Esophagus squamous epithelium (tissue), 5 donors: ENCODE measurements around the gene ZNF221. TPM values are rescaled to one million over a fixed set of nuclear protein-coding genes. Genes with fewer than 3 reads are reported as not detected.

ENCODE experiments used
- DNase-seq: peaks from one replicate; lab custom pipeline; 2025; lab: John Stamatoyannopoulos, UW
- H3K27ac ChIP-seq, 4 donors: fragments of 200-600 bp; sonication (generic); one replicate each; pipeline ENCODE4 v1.5.1; 2016 to 2019; ENCODE audit warnings: mild to moderate bottlenecking in 1 of 4
- H3K27me3 ChIP-seq, 4 donors: fragments of 200-600 bp; sonication (generic); 1 replicate in 3 of 4; 2 replicates in 1 of 4; pipeline versions ENCODE4 v1.5.1 to v1.6.0; 2017 to 2021; ENCODE audit warnings: antibody characterized with exemption in 1 of 4
- H3K36me3 ChIP-seq, 3 donors: fragments of 200-600 bp; sonication (generic); one replicate each; pipeline ENCODE4 v1.5.1; 2016 to 2019
- H3K4me1 ChIP-seq, 3 donors: fragments of 200-600 bp; sonication (generic); one replicate each; pipeline ENCODE4 v1.5.1; 2017 to 2019
- H3K4me3 ChIP-seq, 4 donors: fragments of 200-600 bp; sonication (generic); 1 replicate in 3 of 4; 2 replicates in 1 of 4; pipeline ENCODE4 v1.5.1; 2016 to 2019; ENCODE audit warnings: mild to moderate bottlenecking in 2 of 4, moderate library complexity in 1 of 4
- H3K9me3 ChIP-seq, 3 donors: fragments of 200-600 bp; sonication (generic); one replicate each; pipeline ENCODE4 v1.5.1; 2016 to 2019
- CTCF ChIP-seq, 6 experiments: fragments of 450-650 bp in 4 of 6; fragments of 200-600 bp in 2 of 6; sonication (generic) in 2 of 6; IDR thresholded peaks; one replicate each; pipeline ENCODE4 v1.5.1; 2016 to 2019; ENCODE audit warnings: antibody characterized with exemption in 6 of 6, mild to moderate bottlenecking in 4 of 6, moderate library complexity in 4 of 6
- POLR2A ChIP-seq, 4 donors: fragments of 450-650 bp; IDR thresholded peaks; one replicate each; pipeline ENCODE4 v1.6.1; 2017; ENCODE audit warnings: antibody characterized with exemption in 4 of 4, mild to moderate bottlenecking in 4 of 4, moderate library complexity in 3 of 4
- WGBS, 2 donors: methylation state at CpG; one replicate each; pipeline ENCODE4 v1.1.5; 2018; 5-methylcytosine and 5-hydroxymethylcytosine counted together
- intact Hi-C: fragments of 100-400 bp; cut with DNase I; formaldehyde crosslinking; loops from one replicate; pipeline ENCODE4 v1.15.0; 2022
- total RNA-seq, 4 donors: library from RNA; depleted of rRNA; stranded (reverse); fragments of >200 nt; gene quantifications; one replicate each; pipeline ENCODE4 v1.1.0, GENCODE V29; 2016
- donor health status: DM: yes; HTN: yes; CAD: no.

ZNF221 gene
- total RNA-seq, 4 donors from 2014 or later = 1.4 to 12.9 (median 2.2) TPM

- TF ChIP-seq POLR2A (IDR thresholded peaks at IDR 0.05) (no peak), CTCF (IDR thresholded peaks at IDR 0.05) (no peak)
- H3K27me3 ChIP-seq = no peaks in the 10 kb centered on the region
- H3K27ac ChIP-seq = no peak overlapping the region
- DNase-seq = no peak
- no peak overlapping the region for H3K4me3 ChIP-seq
- H3K9me3 ChIP-seq = peaks cover 0 to 95% (median 53%) of the 10 kb centered on the region in 3 donors
- H3K4me1 ChIP-seq = no peaks in the 10 kb centered on the region
- peaks cover 0 to 51% (median 3%) of the 10 kb centered on the region in 3 donors for H3K36me3 ChIP-seq
- WGBS, 2 donors = 88 to 94% methylated on average over 3 of the region's 3 CpGs
- intact Hi-C loops = no loop called here
Measured at GRCh38 chr19:43957891-43958290, 6.9 kb downstream of the ZNF221 start.

GRCh38 chr19:43960411-43960810 lies 9.4 kb downstream of the ZNF221 start:
- Histone ChIP-seq H3K4me3 (no peak overlapping the region), H3K27ac (no peak overlapping the region), H3K36me3 (peaks cover 6 to 60% (median 11%) of the 10 kb centered on the region in 3 donors), H3K9me3 (peaks cover 0 to 98% (median 72%) of the 10 kb centered on the region in 3 donors), H3K4me1 (no peaks in the 10 kb centered on the region), H3K27me3 (no peaks in the 10 kb centered on the region)
- TF ChIP-seq POLR2A (IDR thresholded peaks at IDR 0.05) (no peak), CTCF (IDR thresholded peaks at IDR 0.05) (no peak)
- intact Hi-C loops = no loop called here
- DNase-seq = no peak
- 47 to 48% methylated on average over 2 of the region's 4 CpGs for WGBS, 2 donors

- Histone ChIP-seq H3K4me1 (no peaks in the 10 kb centered on the region), H3K9me3 (peaks cover 9 to 100% (median 91%) of the 10 kb centered on the region in 3 donors), H3K36me3 (peaks cover 23 to 84% (median 24%) of the 10 kb centered on the region in 3 donors), H3K4me3 (peak overlapping the region in 1 of 4 donors; percentile 18), H3K27me3 (no peaks in the 10 kb centered on the region), H3K27ac (no peak overlapping the region)
- TF ChIP-seq CTCF (IDR thresholded peaks at IDR 0.05) = no peak
- TF ChIP-seq POLR2A (IDR thresholded peaks at IDR 0.05) = no peak
- DNase-seq = no peak
- intact Hi-C loops = no loop called here
- WGBS, 2 donors = 93 to 95% methylated on average over 3 of the region's 3 CpGs
Measured at GRCh38 chr19:43966079-43966694, 15.2 kb downstream of the ZNF221 start.

- Histone ChIP-seq H3K36me3 (no peaks in the 10 kb centered on the region), H3K27ac (no peak overlapping the region), H3K4me3 (no peak overlapping the region), H3K27me3 (no peaks in the 10 kb centered on the region), H3K9me3 (peaks cover 0 to 93% (median 64%) of the 10 kb centered on the region in 3 donors), H3K4me1 (no peaks in the 10 kb centered on the region)
- no peak for DNase-seq
- 73 to 80% methylated on average over 1 of the region's 1 CpG for WGBS, 2 donors
- intact Hi-C loops = no loop called here
- no peak for TF ChIP-seq POLR2A (IDR thresholded peaks at IDR 0.05)
- no peak for TF ChIP-seq CTCF (IDR thresholded peaks at IDR 0.05)
Measured at GRCh38 chr19:43976732-43977131, 25.7 kb downstream of the ZNF221 start.

- H3K36me3 ChIP-seq = peaks cover 0 to 12% (median 0%) of the 10 kb centered on the region in 3 donors
- TF ChIP-seq POLR2A (IDR thresholded peaks at IDR 0.05) = no peak
- no peak for TF ChIP-seq CTCF (IDR thresholded peaks at IDR 0.05)
- peak overlapping the region; percentile 56 to 88 (median 76) for H3K4me3 ChIP-seq
- H3K9me3 ChIP-seq = peaks cover 0 to 30% (median 13%) of the 10 kb centered on the region in 3 donors
- H3K27me3 ChIP-seq = no peaks in the 10 kb centered on the region
- peak overlapping the region in 2 of 4 donors; percentile 84 to 86 for H3K27ac ChIP-seq
- DNase-seq = no peak
- H3K4me1 ChIP-seq = peaks cover 0 to 19% (median 5%) of the 10 kb centered on the region in 3 donors
- WGBS, 2 donors = 73 to 81% methylated on average over 2 of the region's 2 CpGs
- intact Hi-C loops = no loop called here
Measured at GRCh38 chr19:43983544-43983911, 32.5 kb downstream of the ZNF221 start.
